Stimulated activated CD8-positive, alpha-beta memory T cell treated with anti-CD3 and anti-CD28 coated beads, Interleukin-15, amount 100 ng/mL, for 48 hours (primary cell): ENCODE data around the gene IL5.
"Not testable (repeated sequence)": the region's sequence is repeated elsewhere in the genome, so short reads cannot be mapped to it uniquely, and the experiment has no call there.

Experiments used
- DNase-seq, 2 donors: peaks; one replicate each; pipeline ENCODE4 v3.0.0-alpha.2; 2020; ENCODE audit warnings: low read depth in 2 of 2

Gene IL5

DNA sequence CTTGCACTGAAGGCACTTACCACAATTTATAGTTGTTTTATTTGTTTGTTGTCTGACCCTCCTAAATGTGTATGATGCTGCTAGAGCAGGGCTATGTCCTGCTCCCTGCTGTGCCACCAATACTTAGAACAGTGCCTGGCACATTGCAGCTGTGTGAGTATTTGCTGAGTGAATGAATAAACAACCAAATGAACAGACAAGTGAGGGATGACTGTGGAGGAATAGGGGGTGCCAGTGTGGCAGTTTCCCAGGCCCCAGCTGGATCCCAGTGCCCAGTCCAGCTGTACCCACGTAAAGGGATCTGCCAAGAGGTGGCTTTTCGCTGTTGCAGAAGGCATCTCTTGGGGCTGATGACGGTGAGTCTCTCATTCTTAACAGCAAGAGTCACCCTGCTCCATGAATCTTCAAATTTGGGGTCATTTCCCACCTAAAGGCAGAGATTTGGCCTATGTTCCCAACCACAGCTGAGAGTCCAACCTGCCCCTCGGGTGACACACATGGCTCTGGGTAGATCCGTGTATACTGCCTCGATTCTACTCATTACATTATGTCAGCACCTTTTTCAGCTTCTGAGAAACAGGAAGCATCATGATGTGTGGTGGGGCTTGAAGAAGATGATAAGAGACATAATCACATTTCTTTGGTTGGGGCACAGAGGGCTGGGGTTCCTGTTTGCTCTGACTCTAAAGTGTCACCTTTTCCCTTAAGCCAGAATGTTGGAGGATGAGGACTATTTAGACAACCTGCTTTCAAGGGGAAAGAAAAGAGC is 14.3 kb downstream of the IL5 start:
- DNase-seq = no peak

DNA sequence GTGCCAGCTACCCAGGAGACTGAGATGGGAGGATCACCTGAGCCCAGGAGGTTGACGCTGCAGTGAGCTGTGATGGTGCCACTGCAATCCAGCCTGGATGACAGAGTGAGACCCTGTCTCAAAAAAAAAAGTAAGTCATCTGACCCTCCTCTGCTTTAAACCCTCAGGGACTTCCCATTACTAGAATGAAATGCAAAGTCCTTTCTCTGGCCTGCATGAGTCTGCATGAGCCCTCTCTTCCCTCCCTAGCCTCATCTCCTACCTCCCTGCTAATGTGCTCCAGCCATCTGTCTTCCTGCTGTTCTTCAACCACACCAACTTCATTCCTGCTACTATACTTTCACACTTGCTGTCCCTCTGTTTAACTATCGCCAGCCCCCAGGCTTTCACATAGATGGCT is 15.3 kb downstream of the IL5 start:
- no peak for DNase-seq

DNA sequence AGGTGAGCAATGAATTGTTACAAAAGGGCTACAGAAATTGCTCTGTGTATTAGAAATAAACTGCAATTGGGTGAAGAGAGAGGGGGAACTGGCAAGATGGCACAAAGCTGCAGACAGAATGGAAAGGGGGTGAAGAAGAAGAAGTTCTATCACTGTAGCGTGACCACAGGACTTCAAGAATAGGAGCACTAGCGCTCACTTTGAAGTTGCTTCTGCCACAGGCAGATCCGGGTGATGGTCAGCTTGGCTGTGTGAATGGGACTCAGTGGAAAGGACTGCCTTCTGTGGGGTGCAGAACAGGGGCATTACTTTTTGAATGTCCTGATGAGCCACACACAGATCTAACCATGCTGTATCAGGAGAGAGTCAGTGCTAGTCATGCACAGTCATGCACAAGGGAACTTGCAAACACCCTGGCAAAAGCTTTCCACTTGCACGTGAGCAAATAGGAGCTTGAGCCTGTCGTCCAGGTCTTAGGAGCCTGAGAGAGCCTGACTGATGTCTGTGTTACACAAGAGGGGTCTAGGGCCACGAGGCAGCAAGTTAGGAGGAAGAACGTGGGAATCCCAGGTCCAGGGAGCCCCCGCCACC is 16.3 kb downstream of the IL5 start:
- no peak for DNase-seq

DNA sequence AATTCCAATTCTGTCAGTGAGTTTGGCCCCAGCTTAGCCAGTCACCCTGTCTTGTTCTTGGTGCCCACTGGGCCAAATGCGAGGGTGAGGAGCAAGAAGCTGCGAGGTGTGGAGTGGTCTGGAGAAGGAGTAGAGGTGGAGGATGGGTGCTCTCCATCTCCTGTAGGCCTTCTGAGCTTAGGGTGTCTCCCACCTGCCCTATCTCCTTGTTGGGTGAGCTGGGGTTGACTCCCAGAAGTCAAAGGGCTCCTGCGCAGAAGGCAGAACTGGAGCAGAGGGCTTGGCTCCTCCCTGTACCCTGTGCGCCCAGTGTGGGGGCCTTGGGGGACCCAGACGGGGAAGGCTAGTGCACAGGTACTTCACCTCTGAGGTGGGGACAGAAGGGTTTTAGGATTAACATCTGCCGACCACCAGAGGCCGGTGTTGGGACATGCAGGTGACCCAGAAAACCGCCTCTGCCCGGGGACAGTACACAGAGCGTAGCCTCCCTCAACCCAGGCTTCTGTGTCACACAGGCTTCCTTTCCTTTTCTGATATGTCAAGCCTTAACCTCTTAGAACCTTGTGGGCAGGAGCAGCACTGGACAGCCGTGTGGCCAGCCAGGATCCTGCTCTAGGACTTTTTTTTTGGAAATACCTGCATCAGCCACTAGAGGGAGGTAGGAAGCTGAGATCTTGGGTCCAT is 16.9 kb downstream of the IL5 start:
- DNase-seq = no peak

DNA sequence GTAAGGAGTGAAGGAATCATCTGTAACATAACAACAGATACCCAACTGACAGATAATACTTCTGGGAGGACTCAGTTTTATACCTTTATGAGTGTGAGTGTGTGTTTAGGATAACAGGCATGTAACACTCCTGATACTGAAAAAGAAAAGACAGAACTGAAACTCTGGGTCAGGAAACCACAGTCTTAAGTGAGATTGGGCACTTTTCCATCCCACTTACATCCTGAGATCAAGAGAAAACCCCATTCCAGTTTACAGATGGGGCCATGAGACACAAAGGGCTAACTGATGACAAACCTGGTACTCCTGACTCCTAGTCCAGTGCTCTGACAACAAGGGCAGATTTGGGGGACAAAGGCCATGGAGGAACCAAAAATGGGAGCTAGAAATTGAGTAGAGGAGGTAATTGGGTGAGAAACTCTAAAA is 18.0 kb downstream of the IL5 start:
- no peak for DNase-seq

DNA sequence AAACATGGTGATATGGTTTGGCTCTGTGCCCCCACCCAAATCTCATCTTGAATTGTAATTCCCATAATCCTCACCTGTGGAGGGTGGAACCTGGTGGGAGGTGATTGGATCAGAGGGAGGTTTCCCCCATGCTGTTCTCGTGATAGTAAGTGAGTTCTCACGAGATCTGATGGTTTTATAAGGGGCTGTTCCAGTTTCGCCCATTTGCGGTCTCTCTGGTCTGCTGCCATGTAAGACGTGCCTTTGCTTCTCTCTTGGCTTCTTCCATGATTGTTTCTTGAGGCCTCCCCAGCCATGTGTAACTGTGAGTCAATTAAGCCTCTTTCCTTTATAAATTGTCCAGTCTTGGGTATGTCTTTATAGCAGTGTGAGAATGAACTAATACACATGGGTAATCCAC is 18.4 kb downstream of the IL5 start:
- not testable (repeated sequence) for DNase-seq

DNA sequence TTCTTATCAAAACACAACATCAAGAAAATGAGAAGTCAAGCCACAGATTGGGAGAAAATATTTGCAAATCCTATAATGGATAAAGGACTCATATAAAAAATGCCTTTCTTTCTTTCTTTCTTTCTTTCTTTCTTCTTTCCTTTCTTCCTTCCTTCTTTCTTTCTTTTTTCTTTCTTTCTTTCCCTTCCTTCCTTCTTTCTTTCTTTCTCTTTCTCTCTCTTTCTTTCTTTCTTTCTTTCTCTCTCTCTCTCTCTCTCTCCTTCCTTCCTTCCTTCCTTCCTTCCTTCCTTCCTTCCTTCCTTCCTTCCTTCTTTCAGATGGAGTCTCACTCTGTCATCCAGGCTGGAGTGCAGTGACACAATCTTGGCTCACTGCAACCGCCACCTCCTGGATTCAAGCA is 21.3 kb downstream of the IL5 start:
- not testable (repeated sequence) for DNase-seq

DNA sequence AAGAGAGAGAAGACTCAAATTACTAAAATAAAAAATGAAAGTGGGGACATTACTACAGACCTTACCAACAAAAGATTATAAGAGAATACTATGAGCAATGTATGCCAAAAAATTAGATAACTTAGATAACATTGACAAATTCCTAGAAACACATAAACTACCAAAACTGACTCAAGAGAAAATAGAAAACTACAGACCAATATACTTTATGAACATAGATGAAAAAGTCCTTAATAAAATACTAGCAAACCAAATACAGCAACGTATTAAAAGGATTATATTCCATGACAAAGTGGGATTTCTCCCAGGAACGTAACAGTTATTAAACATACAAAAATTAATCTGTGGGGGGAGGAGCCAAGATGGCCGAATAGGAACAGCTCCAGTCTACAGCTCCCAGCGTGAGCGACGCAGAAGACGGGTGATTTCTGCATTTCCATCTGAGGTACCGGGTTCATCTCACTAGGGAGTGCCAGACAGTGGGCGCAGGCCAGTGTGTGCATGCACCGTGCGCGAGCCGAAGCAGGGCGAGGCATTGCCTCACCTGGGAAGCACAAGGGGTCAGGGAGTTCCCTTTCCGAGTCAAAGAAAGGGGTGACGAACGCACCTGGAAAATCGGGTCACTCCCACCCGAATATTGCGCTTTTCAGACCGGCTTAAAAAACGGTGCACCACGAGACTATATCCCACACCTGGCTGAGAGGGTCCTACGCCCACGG is 29.5 kb downstream of the IL5 start:
- not testable (repeated sequence) for DNase-seq

DNA sequence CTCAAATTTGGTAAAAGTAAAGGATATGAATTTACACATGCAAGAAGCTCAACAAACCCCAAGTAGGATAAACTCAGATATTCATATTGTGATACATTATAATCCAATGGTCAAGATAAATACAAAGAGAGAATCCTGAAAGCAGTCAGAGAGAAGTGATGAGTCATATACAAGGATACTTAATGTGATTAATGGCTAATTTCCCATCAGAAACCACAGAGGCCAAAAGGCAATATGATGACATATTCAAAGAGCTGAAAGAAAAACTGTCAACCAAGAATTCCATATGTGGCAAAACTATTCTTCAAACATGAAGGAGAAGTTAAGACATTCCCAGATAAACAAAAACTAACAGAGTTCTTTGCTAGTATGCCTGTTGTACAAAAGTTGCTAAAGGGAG is 33.2 kb downstream of the IL5 start:
- DNase-seq = no peak

DNA sequence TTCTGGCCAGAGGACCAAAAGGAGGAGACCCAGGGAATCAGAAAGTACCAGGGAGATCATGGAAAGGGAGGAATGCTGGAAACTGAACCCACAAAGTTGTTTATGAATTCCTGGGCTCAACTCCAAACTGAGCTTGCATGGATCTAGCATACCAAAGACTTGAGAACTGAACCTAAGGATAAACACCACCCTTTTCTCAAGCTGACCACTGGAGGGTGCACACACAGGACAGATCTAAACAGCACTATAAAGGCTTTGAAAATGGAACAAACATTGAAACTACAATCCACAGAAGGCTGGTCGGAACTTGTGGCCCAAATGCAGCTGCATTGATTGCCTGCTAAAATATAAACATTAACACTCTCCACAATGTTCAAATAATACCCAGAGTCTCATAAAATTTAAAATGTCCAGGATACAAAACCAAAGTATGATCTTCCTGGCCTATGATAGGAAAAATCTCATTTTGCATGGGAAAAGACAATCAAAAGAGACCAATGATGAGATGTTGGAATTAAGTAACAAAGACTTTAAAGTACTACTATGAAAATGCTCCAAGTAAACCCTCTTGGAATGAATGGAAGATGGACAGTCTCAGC is 37.1 kb downstream of the IL5 start:
- no peak for DNase-seq

DNA sequence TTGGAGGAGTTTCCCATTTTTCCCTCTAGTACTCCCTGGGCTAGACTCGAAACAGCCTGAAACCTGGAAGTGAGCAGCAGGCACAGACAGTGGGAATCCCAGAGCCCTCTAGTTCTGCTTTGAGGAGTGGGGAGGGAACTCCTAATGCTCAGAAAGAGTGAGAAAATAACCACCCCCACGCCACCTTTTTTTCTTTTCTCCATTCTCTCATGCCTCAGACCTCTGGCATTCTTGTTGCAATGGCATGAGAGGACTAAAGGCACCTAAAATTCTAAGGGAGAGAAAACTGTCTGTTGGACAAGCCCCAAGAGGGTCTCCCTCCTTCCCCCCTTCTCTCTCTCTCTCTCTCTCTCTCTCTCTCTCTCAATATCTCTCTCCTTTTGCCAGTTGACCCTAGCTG is 37.7 kb downstream of the IL5 start:
- no peak for DNase-seq

DNA sequence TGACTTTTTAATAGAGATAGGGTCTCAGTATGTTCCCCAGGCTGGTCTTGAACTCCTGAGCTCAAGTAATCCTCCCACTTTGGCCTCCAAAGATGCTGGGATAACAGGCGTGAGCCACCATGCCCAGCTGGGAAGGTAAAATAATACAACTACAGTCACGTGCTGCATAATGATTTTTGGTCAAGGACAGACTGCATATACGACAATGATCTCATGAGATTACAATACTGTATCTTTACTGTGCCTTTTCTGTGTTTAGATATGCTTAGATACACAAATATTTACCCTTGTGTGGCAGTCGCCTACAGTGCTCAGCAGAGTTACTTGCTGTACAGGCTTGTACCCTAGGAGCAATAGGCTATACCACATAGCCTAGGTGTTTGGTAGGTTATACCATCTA is 38.6 kb downstream of the IL5 start:
- no peak for DNase-seq

DNA sequence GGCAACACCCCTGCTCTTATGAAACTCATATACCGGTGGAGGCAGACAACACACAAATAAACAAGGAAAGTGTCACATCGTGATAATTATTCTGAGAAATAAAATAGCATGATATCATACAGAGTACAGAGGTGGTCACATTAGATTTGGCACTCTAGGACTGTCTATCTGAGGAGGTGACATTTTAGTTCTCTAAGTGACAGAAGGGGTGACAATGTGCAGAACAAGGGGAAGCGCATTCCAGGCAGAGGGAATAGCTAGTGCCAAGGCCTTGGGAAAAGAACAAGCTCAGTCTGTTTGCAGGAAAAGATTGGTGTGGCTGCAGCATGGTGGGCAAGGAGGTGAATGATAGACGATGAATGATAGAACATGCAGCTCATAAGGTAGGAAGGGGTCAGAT is 40.1 kb downstream of the IL5 start:
- DNase-seq = no peak

DNA sequence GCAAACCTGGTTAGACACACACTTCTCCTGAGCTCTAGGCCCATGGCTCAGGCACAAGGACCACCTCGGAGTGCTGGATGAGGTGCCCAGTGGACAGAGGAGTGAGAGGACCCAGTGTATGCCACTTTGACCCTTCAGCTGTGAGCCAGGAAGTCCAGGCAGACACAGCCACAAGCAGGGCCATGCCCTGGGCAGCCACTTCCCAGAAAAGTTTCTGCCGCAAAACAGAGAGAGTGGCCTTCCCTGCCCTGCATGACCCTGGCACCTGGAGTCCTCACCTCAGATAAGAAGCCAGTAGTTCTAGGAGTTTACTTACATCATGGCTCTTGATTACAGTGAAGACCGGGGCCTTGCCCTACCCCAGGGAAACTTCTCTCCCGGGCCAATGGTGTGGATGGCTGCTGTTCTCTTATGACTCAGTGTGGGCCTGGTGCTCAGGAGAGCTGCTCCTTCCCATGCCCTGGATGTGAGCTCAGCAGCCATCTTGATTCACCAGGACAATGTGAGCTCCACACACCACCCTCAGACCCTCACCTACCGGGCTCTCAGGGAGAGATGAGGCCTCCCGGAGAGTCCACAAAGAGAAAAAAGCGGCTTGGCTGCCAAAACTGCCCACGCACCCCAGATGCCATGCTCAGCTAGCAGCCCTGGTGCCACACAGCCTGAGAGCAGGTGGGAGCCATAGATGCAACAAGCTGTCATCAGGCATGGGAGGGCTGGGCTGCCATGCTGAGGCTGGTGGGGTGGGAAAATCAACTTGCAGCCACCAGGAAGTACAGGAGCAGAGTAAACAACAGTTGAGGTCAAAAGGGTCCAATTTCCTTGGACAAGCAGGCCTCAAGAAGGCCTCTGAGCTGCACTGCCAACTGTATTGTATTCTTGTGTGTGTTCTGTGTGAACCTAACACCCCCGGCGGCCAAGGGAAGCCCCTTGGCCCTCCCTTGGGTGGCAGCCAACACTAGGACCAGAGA is 41.1 kb downstream of the IL5 start:
- no peak for DNase-seq

DNA sequence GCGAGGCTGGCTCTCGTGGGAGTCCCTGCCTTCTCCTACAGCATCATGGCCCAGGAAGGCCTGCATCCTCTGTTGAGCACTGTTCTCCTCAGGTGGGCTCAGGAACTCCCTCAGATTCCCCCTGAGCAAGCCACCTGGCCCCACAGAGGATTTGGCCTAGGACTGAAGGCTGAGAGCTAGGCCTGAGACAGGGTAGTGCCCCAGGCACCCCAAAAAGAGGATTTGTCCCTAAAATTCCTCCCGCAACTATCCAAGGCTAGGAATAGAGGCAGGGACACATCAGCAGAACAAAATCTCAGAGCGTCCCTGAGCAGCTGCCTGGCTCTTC is 41.7 kb downstream of the IL5 start:
- DNase-seq = no peak

DNA sequence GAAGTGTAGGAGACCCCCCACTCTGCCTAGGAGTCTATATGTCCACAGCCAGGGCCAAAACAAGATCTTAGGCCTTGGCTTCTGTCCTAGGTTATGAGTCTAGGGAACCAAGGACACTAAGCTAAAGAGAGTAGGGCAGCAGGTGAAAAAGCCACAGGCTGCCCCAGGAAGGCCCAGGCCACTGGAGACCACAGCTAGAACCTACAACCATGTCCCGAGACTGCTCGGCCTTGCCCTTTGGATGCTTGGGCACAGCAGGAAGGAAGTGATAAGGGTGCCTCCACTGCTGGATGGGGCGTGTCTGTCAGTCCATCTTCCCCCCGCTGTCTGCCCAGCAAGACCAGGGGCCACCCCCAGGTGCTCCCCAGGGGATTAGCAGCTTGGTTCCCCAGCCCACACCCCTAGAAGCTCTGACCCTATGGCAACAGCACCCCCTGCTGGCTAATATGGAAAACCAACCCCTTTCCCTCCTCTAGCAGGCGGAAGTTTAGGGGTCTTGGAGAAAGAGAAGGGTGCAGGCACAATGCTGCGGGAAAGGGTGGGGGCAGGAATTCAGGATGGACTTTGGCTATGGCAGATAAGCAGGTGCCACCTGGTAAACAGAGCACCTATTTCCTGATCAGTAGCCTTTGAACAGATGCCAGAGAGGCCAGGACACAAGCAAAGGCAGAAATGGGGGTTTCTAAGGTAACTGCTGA is 42.2 kb downstream of the IL5 start:
- DNase-seq = peak; percentile 47 to 54

DNA sequence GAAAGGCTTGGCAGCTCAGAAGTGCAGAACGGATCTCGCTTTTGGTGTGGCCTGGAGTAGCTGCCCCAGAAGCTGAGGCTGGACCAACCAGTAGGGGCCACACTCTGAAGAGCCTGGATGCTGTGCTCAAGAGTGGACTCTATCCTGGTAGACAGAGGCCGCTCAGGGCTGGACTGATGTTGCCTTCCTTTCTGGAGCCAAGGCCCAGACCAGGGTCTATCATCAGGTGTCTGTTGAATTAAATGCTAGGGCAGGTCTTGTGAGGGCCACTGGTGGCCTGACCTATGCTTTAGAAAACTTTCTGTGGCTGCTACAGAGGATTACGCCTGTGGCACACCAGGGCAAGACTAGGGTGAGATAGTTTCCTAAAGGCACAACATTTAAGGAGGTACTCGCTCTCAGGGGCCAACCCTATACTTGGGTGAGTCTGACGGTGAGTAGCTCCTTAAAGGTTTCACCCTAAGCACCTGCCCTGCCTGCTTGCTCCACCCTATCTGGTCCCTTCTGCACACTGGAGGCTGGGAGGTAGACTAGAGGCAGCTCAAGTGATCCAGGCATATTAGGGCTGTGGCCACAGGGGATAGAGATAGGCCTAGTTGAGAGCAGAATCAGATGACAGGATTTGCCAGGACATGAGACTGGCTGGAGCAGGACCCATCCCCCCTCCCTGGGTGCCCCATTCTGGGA is 42.9 kb downstream of the IL5 start:
- no peak for DNase-seq

DNA sequence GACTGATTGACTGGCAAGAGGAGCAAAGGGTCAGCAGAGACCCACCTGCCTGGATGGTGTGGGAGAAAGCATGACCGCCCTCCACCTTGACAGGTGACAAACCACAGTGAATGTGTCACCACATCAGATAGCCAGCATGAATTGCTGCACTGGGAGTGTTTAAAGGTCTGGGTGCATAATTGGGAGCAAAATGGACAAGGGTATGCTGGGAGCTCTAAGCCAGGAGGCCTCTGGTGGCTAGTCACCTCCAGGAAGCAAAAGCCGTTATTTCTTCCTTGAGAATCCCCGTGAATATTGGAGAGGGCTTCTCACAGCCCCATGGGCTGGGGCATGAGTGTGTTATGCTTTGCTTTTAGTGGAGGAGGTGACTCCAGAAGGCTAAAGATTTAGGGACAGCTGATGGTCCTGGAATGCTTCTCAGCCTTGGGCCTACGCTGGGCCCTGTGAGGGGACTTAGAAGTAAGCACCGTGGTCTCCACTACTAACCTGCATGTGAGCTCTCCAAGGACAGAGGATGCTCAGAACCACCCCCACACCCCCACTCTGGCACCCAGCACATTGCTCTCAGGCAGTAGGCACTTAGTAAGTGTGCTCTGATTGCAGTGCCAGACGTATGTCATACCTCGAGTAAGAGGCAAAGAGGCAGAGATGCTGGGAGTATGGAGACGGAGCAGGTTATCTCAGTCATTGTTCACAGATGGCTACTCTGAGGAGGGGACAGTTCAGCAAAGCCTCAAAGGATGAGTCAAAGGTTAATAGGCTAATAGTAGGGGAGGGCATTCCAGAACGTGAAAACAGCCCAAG is 43.7 kb downstream of the IL5 start:
- DNase-seq = no peak

DNA sequence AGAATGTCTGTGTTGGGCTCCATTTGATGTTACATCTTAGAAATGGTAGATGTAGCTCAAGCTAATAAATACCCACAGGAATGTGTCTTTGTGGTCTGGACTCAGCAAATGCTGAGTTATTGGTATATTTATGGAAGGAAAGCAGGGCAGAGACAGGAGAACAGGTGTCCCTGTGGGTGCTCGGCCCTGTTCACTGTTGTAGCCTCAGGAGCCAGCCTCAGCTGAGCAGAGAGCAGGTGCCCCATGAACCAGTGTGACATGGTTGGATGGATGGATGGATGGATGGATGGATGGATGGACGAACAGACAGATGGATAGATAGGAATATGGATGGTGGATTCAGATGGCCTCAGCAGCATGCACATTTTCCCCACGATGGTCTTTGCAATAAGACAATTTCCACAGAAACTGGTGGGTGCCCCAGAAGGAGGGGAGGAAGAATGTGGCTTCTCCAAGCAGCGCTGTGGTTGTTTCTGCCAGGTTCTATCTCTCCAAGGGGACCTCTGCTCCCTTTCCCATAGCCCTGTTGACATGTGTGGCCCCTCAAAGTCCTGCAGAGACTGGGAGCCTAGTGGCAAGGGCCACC is 44.5 kb downstream of the IL5 start:
- no peak for DNase-seq
